Activated CD4-positive, alpha-beta memory T cell treated with anti-CD3 and anti-CD28 coated beads, Interleukin-2, amount 10 ng/mL, durations not matched to agents 7 days and 5 days (primary cell): ENCODE results near the gene MSN. TPM values are rescaled to one million over a fixed set of nuclear protein-coding genes. Genes with fewer than 3 reads are reported as not detected.
A peak's percentile ranks its signal among the peaks of the same experiment; 100 is the strongest.
"Not testable (repeated sequence)": the region's sequence is repeated elsewhere in the genome, so short reads cannot be mapped to it uniquely, and the experiment has no call there.

Source experiments
- CTCF ChIA-PET: fragments of 350-600 bp; sonication (Branson Sonifier 250); formaldehyde crosslinking; loops from one replicate; lab custom pipeline; 2021; ENCODE audit warnings: antibody characterized with exemption, inconsistent platforms; lab: Charles Lee
- POLR2A ChIA-PET: fragments of 350-600 bp; sonication (Branson Sonifier 250); formaldehyde crosslinking; loops from one replicate; lab custom pipeline; 2021; ENCODE audit warnings: antibody characterized with exemption; lab: Charles Lee
- DNase-seq: peaks from one replicate; pipeline ENCODE4 v3.0.0-alpha.2; 2020
- H3K27ac Mint-ChIP-seq: one replicate; pipeline ENCODE4 v1.8.0; 2021; ENCODE audit warnings: mild to moderate bottlenecking, mixed read lengths
- H3K27me3 Mint-ChIP-seq: one replicate; pipeline ENCODE4 v1.8.0; 2021; ENCODE audit warnings: mixed read lengths
- H3K36me3 Mint-ChIP-seq: one replicate; pipeline ENCODE4 v1.8.0; 2021; ENCODE audit warnings: low read depth, mixed read lengths
- H3K4me1 Mint-ChIP-seq: one replicate; pipeline ENCODE4 v1.8.0; 2021; ENCODE audit warnings: mixed read lengths
- H3K4me3 Mint-ChIP-seq: one replicate; pipeline ENCODE4 v1.8.0; 2021; ENCODE audit warnings: mild to moderate bottlenecking, mixed read lengths
- H3K9me3 Mint-ChIP-seq: one replicate; pipeline ENCODE4 v1.8.0; 2021; ENCODE audit warnings: mixed read lengths
- total RNA-seq, 2 experiments: library from RNA; stranded (reverse); gene quantifications; one replicate each; pipeline ENCODE4 v1.2.3, GENCODE V29; 2021

The MSN gene
- total RNA-seq, 2 experiments from 2014 or later: 632 to 637 TPM

- peaks cover 85% of the 10 kb centered on the region for H3K36me3 Mint-ChIP-seq
- no peak for DNase-seq
- ChIA-PET CTCF (interaction anchor here (0.6 kb wide), 2 partner anchors 46 to 1554 kb away, joined by 3 to 4 read pairs; no protein-coding TSS in a partner anchor), POLR2A (interaction anchor here (1.3 to 1.8 kb wide), 2 partner anchors 18 to 66 kb away, joined by 3 to 4 read pairs; no protein-coding TSS in a partner anchor)
- H3K9me3 Mint-ChIP-seq: no peaks in the 10 kb centered on the region
- no peak overlapping the region for H3K4me3 Mint-ChIP-seq
- H3K4me1 Mint-ChIP-seq: peaks cover 53% of the 10 kb centered on the region
- no peaks in the 10 kb centered on the region for H3K27me3 Mint-ChIP-seq
- no peak overlapping the region for H3K27ac Mint-ChIP-seq
Observed at GRCh38 chrX:65740909-65741308, 73.5 kb downstream of the MSN start.

- POLR2A ChIA-PET: interaction anchor here (1.3 to 1.8 kb wide), 2 partner anchors 19 to 67 kb away, joined by 3 to 4 read pairs; no protein-coding TSS in a partner anchor
- Mint-ChIP-seq H3K9me3 (no peaks in the 10 kb centered on the region), H3K4me3 (no peak overlapping the region), H3K36me3 (peaks cover 81% of the 10 kb centered on the region), H3K27ac (no peak overlapping the region), H3K4me1 (peaks cover 57% of the 10 kb centered on the region), H3K27me3 (no peaks in the 10 kb centered on the region)
- no peak for DNase-seq
- CTCF ChIA-PET: no interaction called here
Observed at GRCh38 chrX:65741823-65742222, 74.4 kb downstream of the MSN start.

- no peak overlapping the region for H3K27ac Mint-ChIP-seq
- H3K36me3 Mint-ChIP-seq: peaks cover 63% of the 10 kb centered on the region
- H3K9me3 Mint-ChIP-seq: no peaks in the 10 kb centered on the region
- no peak overlapping the region for H3K4me3 Mint-ChIP-seq
- POLR2A ChIA-PET: interaction anchor here (0.7 to 1.3 kb wide), 3 partner anchors 10 to 78 kb away, joined by 3 read pairs; partner anchors contain the start of gene MSN
- CTCF ChIA-PET: no interaction called here
- H3K4me1 Mint-ChIP-seq: peaks cover 58% of the 10 kb centered on the region
- H3K27me3 Mint-ChIP-seq: no peaks in the 10 kb centered on the region
- DNase-seq: no peak
Observed at GRCh38 chrX:65744965-65745364, 77.5 kb downstream of the MSN start.

DNA sequence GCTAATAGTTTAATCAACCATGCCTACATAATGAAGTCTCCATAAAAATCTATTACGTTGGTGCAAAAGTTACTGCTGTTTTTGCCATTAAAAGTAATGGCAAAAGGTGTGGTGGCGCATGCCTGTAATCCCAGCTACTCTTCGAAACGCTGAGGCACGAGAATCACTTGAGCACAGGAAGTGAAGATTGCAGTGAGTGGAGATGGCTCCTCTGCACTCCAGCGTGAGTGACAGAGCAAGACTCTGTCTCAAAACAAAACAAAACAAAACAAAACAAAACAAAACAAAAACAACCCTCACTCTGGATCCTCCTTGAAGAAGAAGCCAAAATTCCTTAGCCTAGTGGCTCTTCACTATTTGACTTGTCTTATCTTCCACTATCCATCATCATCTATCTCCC, 78.0 kb downstream of the MSN start:
- H3K4me3 Mint-ChIP-seq: no peak overlapping the region
- peaks cover 58% of the 10 kb centered on the region for H3K4me1 Mint-ChIP-seq
- peak overlapping the region; percentile 41 for H3K27ac Mint-ChIP-seq
- no peaks in the 10 kb centered on the region for H3K27me3 Mint-ChIP-seq
- POLR2A ChIA-PET: interaction anchor here (0.7 to 1.3 kb wide), 3 partner anchors 9 to 78 kb away, joined by 3 read pairs; partner anchors contain the start of gene MSN
- no peak for DNase-seq
- no peaks in the 10 kb centered on the region for H3K9me3 Mint-ChIP-seq
- peaks cover 58% of the 10 kb centered on the region for H3K36me3 Mint-ChIP-seq
- CTCF ChIA-PET: no interaction called here

DNA sequence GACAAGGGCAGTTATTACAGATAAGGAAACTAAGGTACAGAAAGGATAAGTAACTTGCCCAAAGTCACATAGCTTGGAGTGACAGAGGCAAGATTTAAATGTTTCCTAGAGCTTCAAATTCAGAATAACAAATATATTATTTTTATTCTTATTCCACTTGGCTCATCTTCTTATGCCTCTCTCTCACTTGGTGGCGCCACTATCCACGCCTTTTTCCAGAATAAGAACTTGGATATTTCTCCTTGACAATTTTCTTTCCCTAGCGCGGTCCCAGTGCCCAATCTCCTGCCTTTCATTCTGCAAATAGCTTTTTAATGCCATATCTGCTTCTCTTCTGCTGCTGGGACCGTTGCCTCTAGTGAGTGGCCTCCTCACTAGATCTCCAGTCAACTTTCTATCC, 78.5 kb downstream of the MSN start:
- Mint-ChIP-seq H3K27ac (no peak overlapping the region), H3K4me3 (no peak overlapping the region), H3K27me3 (no peaks in the 10 kb centered on the region), H3K9me3 (no peaks in the 10 kb centered on the region), H3K4me1 (peaks cover 61% of the 10 kb centered on the region), H3K36me3 (peaks cover 53% of the 10 kb centered on the region)
- CTCF ChIA-PET: no interaction called here
- POLR2A ChIA-PET: interaction anchor here (1.3 kb wide), 2 partner anchors 15 to 79 kb away, joined by 3 read pairs; partner anchors contain the start of gene MSN
- DNase-seq: no peak

- DNase-seq: peak; percentile 63
Observed at GRCh38 chrX:65750674-65751469, 83.4 kb downstream of the MSN start.

GRCh38 chrX:65751519-65751918, 84.1 kb downstream of the MSN start:
- Mint-ChIP-seq H3K4me1 (peaks cover 60% of the 10 kb centered on the region), H3K4me3 (no peak overlapping the region), H3K27ac (peak overlapping the region; percentile 83), H3K36me3 (peaks cover 20% of the 10 kb centered on the region), H3K9me3 (peaks cover 7% of the 10 kb centered on the region), H3K27me3 (no peaks in the 10 kb centered on the region)
- POLR2A ChIA-PET: interaction anchor here (0.6 to 1.5 kb wide), 5 partner anchors 14 to 235 kb away, joined by 3 to 8 read pairs (median 3); no protein-coding TSS in a partner anchor
- CTCF ChIA-PET: interaction anchor here (1.0 to 1.5 kb wide), 3 partner anchors 157 to 235 kb away, joined by 3 to 4 read pairs (median 3); no protein-coding TSS in a partner anchor
- DNase-seq: no peak

More at GRCh38 chrX:65750674-65751469, 83.4 kb downstream of the MSN start:
- Mint-ChIP-seq H3K9me3 (peaks cover 7% of the 10 kb centered on the region), H3K36me3 (peaks cover 25% of the 10 kb centered on the region), H3K4me3 (peak overlapping the region; percentile 25), H3K27me3 (no peaks in the 10 kb centered on the region), H3K27ac (peak overlapping the region; percentile 83), H3K4me1 (peaks cover 64% of the 10 kb centered on the region)
- ChIA-PET CTCF (interaction anchor here (0.9 to 1.5 kb wide), 4 partner anchors 154 to 236 kb away, joined by 3 to 4 read pairs (median 3); no protein-coding TSS in a partner anchor), POLR2A (interaction anchor here (0.6 to 1.5 kb wide), 5 partner anchors 14 to 267 kb away, joined by 3 to 8 read pairs (median 3); no protein-coding TSS in a partner anchor)

- H3K27me3 Mint-ChIP-seq: no peaks in the 10 kb centered on the region
- peaks cover 61% of the 10 kb centered on the region for H3K4me1 Mint-ChIP-seq
- no peak for DNase-seq
- ChIA-PET CTCF (interaction anchor here (1.0 to 1.5 kb wide), 2 partner anchors 158 to 234 kb away, joined by 3 read pairs; no protein-coding TSS in a partner anchor), POLR2A (interaction anchor here (0.7 to 1.4 kb wide), 2 partner anchors 156 to 234 kb away, joined by 3 to 4 read pairs; no protein-coding TSS in a partner anchor)
- H3K27ac Mint-ChIP-seq: peak overlapping the region; percentile 83
- peaks cover 7% of the 10 kb centered on the region for H3K9me3 Mint-ChIP-seq
- no peak overlapping the region for H3K4me3 Mint-ChIP-seq
- peaks cover 16% of the 10 kb centered on the region for H3K36me3 Mint-ChIP-seq
Observed at GRCh38 chrX:65752294-65752693, 84.8 kb downstream of the MSN start.

GRCh38 chrX:65755786-65756185, 88.3 kb downstream of the MSN start:
- H3K36me3 Mint-ChIP-seq: peaks cover 9% of the 10 kb centered on the region
- no peak overlapping the region for H3K4me3 Mint-ChIP-seq
- peaks cover 63% of the 10 kb centered on the region for H3K4me1 Mint-ChIP-seq
- DNase-seq: no peak
- CTCF ChIA-PET: no interaction called here
- POLR2A ChIA-PET: interaction anchor here (0.7 kb wide), 1 partner anchor 159 kb away, joined by 3 read pairs; no protein-coding TSS in a partner anchor
- no peaks in the 10 kb centered on the region for H3K27me3 Mint-ChIP-seq
- H3K9me3 Mint-ChIP-seq: peaks cover 8% of the 10 kb centered on the region
- H3K27ac Mint-ChIP-seq: no peak overlapping the region

DNA sequence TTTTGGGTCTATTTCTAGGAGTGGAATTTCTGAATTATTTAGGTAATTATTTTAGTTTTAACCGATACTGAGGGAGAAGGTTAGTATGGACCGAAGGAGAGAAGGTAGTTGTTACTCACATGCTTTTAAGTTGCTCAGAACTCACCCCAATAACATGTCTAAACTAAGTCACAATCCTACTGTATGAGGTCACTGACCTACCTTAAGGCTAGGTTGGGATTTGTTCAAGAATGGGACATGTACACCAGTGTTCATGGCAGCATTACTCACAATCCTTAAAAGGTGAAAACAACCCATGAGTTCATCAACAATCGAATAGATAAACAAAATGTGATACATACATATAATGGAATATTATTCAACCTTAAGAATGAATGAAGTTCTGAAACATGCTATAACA, 90.5 kb downstream of the MSN start:
- Mint-ChIP-seq H3K27ac (no peak overlapping the region), H3K36me3 (peaks cover 29% of the 10 kb centered on the region)
- CTCF ChIA-PET: no interaction called here

GRCh38 chrX:65758505-65758904, 91.1 kb downstream of the MSN start:
- Mint-ChIP-seq H3K4me3 (no peak overlapping the region), H3K36me3 (peaks cover 28% of the 10 kb centered on the region), H3K27me3 (no peaks in the 10 kb centered on the region), H3K27ac (no peak overlapping the region), H3K9me3 (peaks cover 19% of the 10 kb centered on the region), H3K4me1 (peaks cover 56% of the 10 kb centered on the region)
- CTCF ChIA-PET: no interaction called here
- POLR2A ChIA-PET: no interaction called here
- no peak for DNase-seq

More for the DNA sequence above, 90.5 kb downstream of the MSN start:
- DNase-seq: no peak
- POLR2A ChIA-PET: no interaction called here
- Mint-ChIP-seq H3K4me1 (peaks cover 52% of the 10 kb centered on the region), H3K9me3 (peaks cover 16% of the 10 kb centered on the region), H3K4me3 (no peak overlapping the region), H3K27me3 (no peaks in the 10 kb centered on the region)

- H3K4me3 Mint-ChIP-seq, H3K27me3 Mint-ChIP-seq, H3K27ac Mint-ChIP-seq, DNase-seq, POLR2A ChIA-PET: not testable (repeated sequence)
- H3K4me1 Mint-ChIP-seq: peaks cover 59% of the 10 kb centered on the region
- CTCF ChIA-PET: interaction anchor here (0.6 kb wide), 1 partner anchor 37 kb away, joined by 3 read pairs; no protein-coding TSS in a partner anchor
- peaks cover 20% of the 10 kb centered on the region for H3K36me3 Mint-ChIP-seq
- peaks cover 13% of the 10 kb centered on the region for H3K9me3 Mint-ChIP-seq
Observed at GRCh38 chrX:65759525-65759924, 92.1 kb downstream of the MSN start.
